ENCODE data around the gene LIFR.

DNA sequence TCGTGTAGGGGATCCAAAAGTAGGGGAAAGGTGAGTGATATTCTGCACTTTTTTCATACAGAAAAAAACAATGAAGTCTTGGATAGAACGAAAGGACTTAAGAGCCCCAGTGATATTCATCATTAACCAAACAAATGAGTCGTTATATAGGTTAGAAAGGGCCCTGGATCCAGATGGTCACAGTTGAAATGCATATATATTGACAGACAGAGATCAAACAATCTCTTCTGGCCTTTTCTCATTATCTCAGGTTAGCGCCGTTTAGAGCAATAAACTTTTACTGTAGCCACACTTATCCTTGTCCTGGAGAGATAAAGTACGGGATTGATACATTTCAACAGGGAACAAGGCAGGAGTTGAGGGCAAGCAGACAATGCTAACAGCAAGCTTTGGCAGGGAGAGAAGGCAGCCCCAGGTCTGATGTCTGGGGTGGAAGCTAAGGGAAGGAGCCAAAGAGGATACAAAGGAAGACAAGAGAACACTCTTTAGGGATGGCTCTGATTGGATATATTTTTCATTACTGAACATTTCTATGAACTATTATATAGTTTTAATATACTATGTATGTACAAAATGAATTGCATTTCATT, 77.0 kb downstream of the LIFR start:
- TF ChIP-seq, protein P1, sequence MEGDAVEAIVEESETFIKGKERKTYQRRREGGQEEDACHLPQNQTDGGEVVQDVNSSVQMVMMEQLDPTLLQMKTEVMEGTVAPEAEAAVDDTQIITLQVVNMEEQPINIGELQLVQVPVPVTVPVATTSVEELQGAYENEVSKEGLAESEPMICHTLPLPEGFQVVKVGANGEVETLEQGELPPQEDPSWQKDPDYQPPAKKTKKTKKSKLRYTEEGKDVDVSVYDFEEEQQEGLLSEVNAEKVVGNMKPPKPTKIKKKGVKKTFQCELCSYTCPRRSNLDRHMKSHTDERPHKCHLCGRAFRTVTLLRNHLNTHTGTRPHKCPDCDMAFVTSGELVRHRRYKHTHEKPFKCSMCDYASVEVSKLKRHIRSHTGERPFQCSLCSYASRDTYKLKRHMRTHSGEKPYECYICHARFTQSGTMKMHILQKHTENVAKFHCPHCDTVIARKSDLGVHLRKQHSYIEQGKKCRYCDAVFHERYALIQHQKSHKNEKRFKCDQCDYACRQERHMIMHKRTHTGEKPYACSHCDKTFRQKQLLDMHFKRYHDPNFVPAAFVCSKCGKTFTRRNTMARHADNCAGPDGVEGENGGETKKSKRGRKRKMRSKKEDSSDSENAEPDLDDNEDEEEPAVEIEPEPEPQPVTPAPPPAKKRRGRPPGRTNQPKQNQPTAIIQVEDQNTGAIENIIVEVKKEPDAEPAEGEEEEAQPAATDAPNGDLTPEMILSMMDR (conservative IDR thresholded peaks at IDR 0.05; ENCODE audit: low read depth, low read length): no peak
- TF ChIP-seq EZH2phosphoT487 (IDR thresholded peaks at IDR 0.05; ENCODE audit: borderline replicate concordance, low read length): no peak
- no peak for TF ChIP-seq EZH2 (IDR thresholded peaks at IDR 0.05; ENCODE audit: low read length, unreplicated experiment)

All from PC-3 (cell line).